Vein endothelial cell (primary cell): ENCODE results near the gene MARCHF5. TPM values are rescaled to one million over a fixed set of nuclear protein-coding genes. Genes with fewer than 3 reads are reported as not detected.

Experiments used
- small RNA-seq: library from RNA; depleted of rRNA; stranded (forward); fragments of <200 nt; gene quantifications from one replicate; pipeline ENCODE3, GENCODE V24; 2012
- total RNA-seq: library from RNA; depleted of rRNA; stranded (reverse); fragments of >200 nt; gene quantifications from 2 replicates; pipeline ENCODE4 v1.2.3, GENCODE V29; 2012

MARCHF5 gene, protein sequence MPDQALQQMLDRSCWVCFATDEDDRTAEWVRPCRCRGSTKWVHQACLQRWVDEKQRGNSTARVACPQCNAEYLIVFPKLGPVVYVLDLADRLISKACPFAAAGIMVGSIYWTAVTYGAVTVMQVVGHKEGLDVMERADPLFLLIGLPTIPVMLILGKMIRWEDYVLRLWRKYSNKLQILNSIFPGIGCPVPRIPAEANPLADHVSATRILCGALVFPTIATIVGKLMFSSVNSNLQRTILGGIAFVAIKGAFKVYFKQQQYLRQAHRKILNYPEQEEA
- 26.1 and 30.4 TPM in 2 replicates for total RNA-seq

DNA sequence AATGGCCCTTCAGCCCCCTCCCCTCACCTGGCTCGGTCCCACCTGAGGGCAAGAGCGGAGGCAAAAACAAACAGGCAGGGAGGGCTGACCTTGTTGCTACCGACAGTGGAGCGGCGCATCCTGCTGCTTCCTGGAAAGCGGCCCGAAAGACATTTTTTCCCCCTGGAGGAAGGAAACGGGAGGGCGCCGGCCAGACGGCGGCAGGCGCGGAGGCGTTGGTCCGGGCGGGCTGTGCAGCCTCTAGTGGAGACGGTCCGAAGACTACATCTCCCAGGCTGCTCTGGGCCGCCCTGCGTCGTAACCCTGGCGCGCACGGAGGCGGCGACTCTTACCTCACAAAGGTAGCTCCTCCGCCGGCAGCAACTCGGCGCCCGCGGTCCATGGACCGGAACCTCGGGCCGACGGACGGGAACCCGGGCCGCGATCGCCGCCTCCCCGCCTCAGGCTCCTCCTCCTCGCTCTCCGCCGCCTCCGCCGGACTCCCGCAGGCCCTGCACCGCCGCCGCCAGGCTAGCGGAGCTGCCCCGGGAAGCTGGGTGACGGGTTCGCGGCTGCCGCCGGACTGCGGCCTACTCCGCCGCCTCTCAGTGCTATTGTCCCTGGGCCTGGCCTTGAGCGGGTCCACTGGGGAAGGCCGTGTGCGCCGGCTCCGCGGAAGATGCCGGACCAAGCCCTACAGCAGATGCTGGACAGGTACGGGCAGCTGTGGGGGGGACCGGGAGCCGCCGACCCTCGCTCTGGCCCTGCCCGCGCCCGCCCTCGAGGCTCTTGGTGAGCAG is at the start of gene MARCHF5, which contains the start of gene CPEB3:
Gene MARCHF5, plus strand, starts transcription at position 331 of the 779 bp plus-strand sequence. Its CDS starts 328 bp downstream, at position 659.
Gene CPEB3, minus strand, starts transcription at position 242 of the 779 bp plus-strand sequence. CDS start 50,728 bp downstream, outside the sequence.

Small RNAs within 50 kb of the gene (small RNA-seq; reads per million reads assigned to genes)
- gene RF00019: not detected
- gene RNY3P12: not detected

Other genes starting within 250 kb of the MARCHF5 start
- 1.8 and 2.0 TPM in 2 replicates for gene CPEB3, start 89 bp upstream of the MARCHF5 start, total RNA-seq